Measurements from ENCODE around the gene CPNE4. TPM values are rescaled to one million over a fixed set of nuclear protein-coding genes. Genes with fewer than 3 reads are reported as not detected.

Gene CPNE4
- total and polyA plus RNA-seq, 5 donors from 2014 or later: not detected

GRCh38 chr3:131526801-131527347 is 507.9 kb downstream of the CPNE4 start:
- peaks cover 0 to 2% (median 0%) of the 10 kb centered on the region in 7 donors for H3K9me3 Mint-ChIP-seq
- H3K4me1 ChIP-seq (ENCODE audit: control insufficient read depth, insufficient read depth, low read length, poor library complexity, severe bottlenecking): no peaks in the 10 kb centered on the region
- no peak overlapping the region for H3K4me3 Mint-ChIP-seq
- no peaks in the 10 kb centered on the region for H3K4me1 Mint-ChIP-seq
- ATAC-seq (ENCODE audit: low read depth in 2 of 2) (no peak), DNase-seq (peak in 1 of 3 donors; percentile 3)
- peaks cover 51% of the 10 kb centered on the region for H3K27me3 Mint-ChIP-seq
- no peak overlapping the region for H3K4me3 ChIP-seq (ENCODE audit: low read depth, low read length)
- no peaks in the 10 kb centered on the region for H3K36me3 ChIP-seq (ENCODE audit: control insufficient read depth, insufficient read depth, low read length)
- no peak overlapping the region for H3K27ac Mint-ChIP-seq
- H3K27me3 ChIP-seq (ENCODE audit: control insufficient read depth, insufficient read depth, low read length): peaks cover 18% of the 10 kb centered on the region
- no peaks in the 10 kb centered on the region for H3K9me3 ChIP-seq (ENCODE audit: control insufficient read depth in 2 of 2, low read length in 2 of 2)
- no peaks in the 10 kb centered on the region for H3K36me3 Mint-ChIP-seq
- no peak overlapping the region for H3K27ac ChIP-seq (ENCODE audit: insufficient read depth, low read length, poor library complexity, severe bottlenecking)

- Mint-ChIP-seq H3K27ac (no peak overlapping the region), H3K4me1 (no peaks in the 10 kb centered on the region), H3K36me3 (peaks cover 3% of the 10 kb centered on the region), H3K4me3 (no peak overlapping the region), H3K27me3 (peaks cover 18% of the 10 kb centered on the region), H3K9me3 (peaks cover 0 to 11% (median 0%) of the 10 kb centered on the region in 7 donors)
- Histone ChIP-seq H3K4me3 (ENCODE audit: low read depth, low read length) (no peak overlapping the region), H3K36me3 (ENCODE audit: control insufficient read depth, insufficient read depth, low read length) (no peaks in the 10 kb centered on the region), H3K27me3 (ENCODE audit: control insufficient read depth, insufficient read depth, low read length) (peaks cover 6% of the 10 kb centered on the region), H3K4me1 (ENCODE audit: control insufficient read depth, insufficient read depth, low read length, poor library complexity, severe bottlenecking) (no peaks in the 10 kb centered on the region), H3K9me3 (ENCODE audit: control insufficient read depth in 2 of 2, low read length in 2 of 2) (no peaks in the 10 kb centered on the region), H3K27ac (ENCODE audit: insufficient read depth, low read length, poor library complexity, severe bottlenecking) (no peak overlapping the region)
- no peak for ATAC-seq (ENCODE audit: low read depth in 2 of 2)
- no peak for DNase-seq
Observed at GRCh38 chr3:131518680-131519079, 516.1 kb downstream of the CPNE4 start.

- ATAC-seq (ENCODE audit: low read depth in 2 of 2): no peak
- H3K36me3 Mint-ChIP-seq: no peaks in the 10 kb centered on the region
- no peak for DNase-seq
- peaks cover 0 to 3% (median 0%) of the 10 kb centered on the region in 7 donors for H3K9me3 Mint-ChIP-seq
- Histone ChIP-seq H3K4me3 (ENCODE audit: low read depth, low read length) (no peak overlapping the region), H3K27me3 (ENCODE audit: control insufficient read depth, insufficient read depth, low read length) (peaks cover 10% of the 10 kb centered on the region), H3K27ac (ENCODE audit: insufficient read depth, low read length, poor library complexity, severe bottlenecking) (no peak overlapping the region), H3K4me1 (ENCODE audit: control insufficient read depth, insufficient read depth, low read length, poor library complexity, severe bottlenecking) (peaks cover 23% of the 10 kb centered on the region), H3K9me3 (ENCODE audit: control insufficient read depth in 2 of 2, low read length in 2 of 2) (no peaks in the 10 kb centered on the region), H3K36me3 (ENCODE audit: control insufficient read depth, insufficient read depth, low read length) (peaks cover 2% of the 10 kb centered on the region)
- peak overlapping the region in 2 of 4 donors; percentile 43 to 71 for H3K4me3 Mint-ChIP-seq
- no peak overlapping the region for H3K27ac Mint-ChIP-seq
- peaks cover 13 to 39% (median 26%) of the 10 kb centered on the region in 4 donors for H3K4me1 Mint-ChIP-seq
- H3K27me3 Mint-ChIP-seq: peaks cover 14% of the 10 kb centered on the region
Observed at GRCh38 chr3:131505421-131505820, 529.4 kb downstream of the CPNE4 start.

GRCh38 chr3:131503320-131503635 is 531.5 kb downstream of the CPNE4 start:
- ATAC-seq (ENCODE audit: low read depth in 2 of 2): no peak
- Mint-ChIP-seq H3K27me3 (peaks cover 12% of the 10 kb centered on the region), H3K4me1 (peaks cover 24 to 51% (median 36%) of the 10 kb centered on the region in 4 donors), H3K36me3 (peaks cover 16% of the 10 kb centered on the region), H3K27ac (peak overlapping the region; percentile 96 to 98 (median 98)), H3K9me3 (peaks cover 0 to 3% (median 0%) of the 10 kb centered on the region in 7 donors), H3K4me3 (peak overlapping the region; percentile 97 to 99 (median 99))
- Histone ChIP-seq H3K27me3 (ENCODE audit: control insufficient read depth, insufficient read depth, low read length) (peaks cover 10% of the 10 kb centered on the region), H3K36me3 (ENCODE audit: control insufficient read depth, insufficient read depth, low read length) (peaks cover 20% of the 10 kb centered on the region), H3K4me1 (ENCODE audit: control insufficient read depth, insufficient read depth, low read length, poor library complexity, severe bottlenecking) (peaks cover 23% of the 10 kb centered on the region), H3K4me3 (ENCODE audit: low read depth, low read length) (peak overlapping the region; percentile 95), H3K27ac (ENCODE audit: insufficient read depth, low read length, poor library complexity, severe bottlenecking) (peak overlapping the region; percentile 77), H3K9me3 (ENCODE audit: control insufficient read depth in 2 of 2, low read length in 2 of 2) (no peaks in the 10 kb centered on the region)
- DNase-seq: no peak

- H3K9me3 Mint-ChIP-seq: peaks cover 0 to 3% (median 0%) of the 10 kb centered on the region in 7 donors
- peaks cover 7% of the 10 kb centered on the region for H3K27me3 Mint-ChIP-seq
- no peaks in the 10 kb centered on the region for H3K9me3 ChIP-seq (ENCODE audit: control insufficient read depth in 2 of 2, low read length in 2 of 2)
- peak within 1 kb of the TSS; percentile 96 to 98 (median 98) for H3K27ac Mint-ChIP-seq
- H3K27ac ChIP-seq (ENCODE audit: insufficient read depth, low read length, poor library complexity, severe bottlenecking): peak within 1 kb of the TSS; percentile 77
- peaks cover 21% of the 10 kb centered on the region for H3K36me3 Mint-ChIP-seq
- H3K4me1 Mint-ChIP-seq: peaks cover 24 to 51% (median 36%) of the 10 kb centered on the region in 4 donors
- peaks cover 23% of the 10 kb centered on the region for H3K4me1 ChIP-seq (ENCODE audit: control insufficient read depth, insufficient read depth, low read length, poor library complexity, severe bottlenecking)
- ATAC-seq (ENCODE audit: low read depth in 2 of 2) (peak; percentile 87 to 92), DNase-seq (peak; percentile 72 to 93 (median 81))
- peak within 1 kb of the TSS; percentile 97 to 99 (median 99) for H3K4me3 Mint-ChIP-seq
- peaks cover 10% of the 10 kb centered on the region for H3K27me3 ChIP-seq (ENCODE audit: control insufficient read depth, insufficient read depth, low read length)
- H3K4me3 ChIP-seq (ENCODE audit: low read depth, low read length): peak within 1 kb of the TSS; percentile 95
- H3K36me3 ChIP-seq (ENCODE audit: control insufficient read depth, insufficient read depth, low read length): peaks cover 25% of the 10 kb centered on the region
Observed at GRCh38 chr3:131502530-131503319, 532.1 kb downstream of the CPNE4 start, which contains the start of gene MRPL3. Gene MRPL3, minus strand, starts transcription at chr3:131502971. Its CDS starts 150 bp downstream, at chr3:131502821.

GRCh38 chr3:131501949-131502348 is 532.9 kb downstream of the CPNE4 start:
- Mint-ChIP-seq H3K27ac (peak overlapping the region; percentile 96 to 98 (median 98)), H3K4me3 (peak overlapping the region; percentile 97 to 99 (median 99)), H3K36me3 (peaks cover 26% of the 10 kb centered on the region), H3K4me1 (peaks cover 24 to 51% (median 36%) of the 10 kb centered on the region in 4 donors), H3K9me3 (peaks cover 0 to 3% (median 0%) of the 10 kb centered on the region in 7 donors), H3K27me3 (peaks cover 7% of the 10 kb centered on the region)
- Histone ChIP-seq H3K9me3 (ENCODE audit: control insufficient read depth in 2 of 2, low read length in 2 of 2) (no peaks in the 10 kb centered on the region), H3K4me3 (ENCODE audit: low read depth, low read length) (peak overlapping the region; percentile 95), H3K27ac (ENCODE audit: insufficient read depth, low read length, poor library complexity, severe bottlenecking) (peak overlapping the region; percentile 77), H3K27me3 (ENCODE audit: control insufficient read depth, insufficient read depth, low read length) (peaks cover 5% of the 10 kb centered on the region), H3K4me1 (ENCODE audit: control insufficient read depth, insufficient read depth, low read length, poor library complexity, severe bottlenecking) (peaks cover 23% of the 10 kb centered on the region), H3K36me3 (ENCODE audit: control insufficient read depth, insufficient read depth, low read length) (peaks cover 33% of the 10 kb centered on the region)
- DNase-seq (peak in 1 of 3 donors; percentile 31), ATAC-seq (ENCODE audit: low read depth in 2 of 2) (no peak)

- Histone ChIP-seq H3K9me3 (ENCODE audit: control insufficient read depth in 2 of 2, low read length in 2 of 2) (no peaks in the 10 kb centered on the region), H3K4me3 (ENCODE audit: low read depth, low read length) (no peak overlapping the region), H3K27ac (ENCODE audit: insufficient read depth, low read length, poor library complexity, severe bottlenecking) (no peak overlapping the region), H3K4me1 (ENCODE audit: control insufficient read depth, insufficient read depth, low read length, poor library complexity, severe bottlenecking) (peaks cover 5% of the 10 kb centered on the region), H3K27me3 (ENCODE audit: control insufficient read depth, insufficient read depth, low read length) (no peaks in the 10 kb centered on the region), H3K36me3 (ENCODE audit: control insufficient read depth, insufficient read depth, low read length) (peaks cover 58% of the 10 kb centered on the region)
- no peak for ATAC-seq (ENCODE audit: low read depth in 2 of 2)
- H3K27ac Mint-ChIP-seq: no peak overlapping the region
- no peak overlapping the region for H3K4me3 Mint-ChIP-seq
- DNase-seq: no peak
- H3K27me3 Mint-ChIP-seq: no peaks in the 10 kb centered on the region
- peaks cover 53% of the 10 kb centered on the region for H3K36me3 Mint-ChIP-seq
- no peaks in the 10 kb centered on the region for H3K9me3 Mint-ChIP-seq
- peaks cover 8 to 25% (median 16%) of the 10 kb centered on the region in 4 donors for H3K4me1 Mint-ChIP-seq
Observed at GRCh38 chr3:131494706-131495105, 540.1 kb downstream of the CPNE4 start.

Data from CD4-positive, CD25-positive, alpha-beta regulatory T cell (primary cell).